HepG2 (cell line): Measurements from ENCODE around the gene SNAP29. TPM values are rescaled to one million over a fixed set of nuclear protein-coding genes. Genes with fewer than 3 reads are reported as not detected.
"Not testable (repeated sequence)": the region's sequence is repeated elsewhere in the genome, so short reads cannot be mapped to it uniquely, and the experiment has no call there.

Source experiments
- ATAC-seq: fragments of 200-7000 bp; cut with Tn5 transposase; 3 replicates; pipeline ENCODE4 v1.9.1; 2020; ENCODE audit warnings: mild to moderate bottlenecking, moderate library complexity
- BruUV-seq: library from RNA; stranded (reverse); fragments of 400-500 nt; replicated peaks from 2 replicates; lab custom pipeline; 2021; lab: Mats Ljungman, UMichigan
- CTCF ChIA-PET: fragments of 300-600 bp; formaldehyde crosslinking; extraction: SDS; loops from one replicate; lab custom pipeline; 2021; ENCODE audit warnings: low total read pairs, inconsistent platforms, low intra/inter-chr PET ratio; lab: Yijun Ruan, JAX
- POLR2A ChIA-PET: fragments of 350-600 bp; sonication (Branson Sonifier 250); formaldehyde crosslinking; loops from one replicate; lab custom pipeline; 2020; ENCODE audit warnings: antibody characterized with exemption, inconsistent platforms; lab: Yijun Ruan, JAX
- DNase-seq: peaks from one replicate; pipeline ENCODE4 v3.0.0-alpha.2; 2015; ENCODE audit warnings: low spot score
- FAIRE-seq: peaks from 3 replicates; lab custom pipeline; 2011; peaks lifted over from hg19 to GRCh38; lab: Jason Lieb, UNC
- H2AFZ ChIP-seq: one replicate; pipeline ENCODE4 v1.6.1; 2011; ENCODE audit warnings: low read length, inconsistent platforms
- H3K27ac ChIP-seq: fragments of 300-600 bp; 3 replicates; pipeline ENCODE4 v1.8.0; 2011; ENCODE audit warnings: mixed run types, mild to moderate bottlenecking, mixed read lengths, low read length, inconsistent platforms; ENCODE audit not compliant: insufficient read depth; ENCODE audit errors: extremely low read length
- H3K27me3 ChIP-seq, 2 experiments: fragments of 200-600 bp in 1 of 2; 2 replicates in 1 of 2; 3 replicates in 1 of 2; pipeline versions ENCODE4 v1.6.0 to v1.8.0; 2011; ENCODE audit warnings: low read length in 2 of 2, mild to moderate bottlenecking in 2 of 2, moderate library complexity in 2 of 2, inconsistent platforms in 1 of 2; ENCODE audit not compliant: insufficient read depth in 2 of 2, control insufficient read depth in 1 of 2
- H3K36me3 ChIP-seq, 2 experiments: fragments of 200-600 bp in 1 of 2; replicated peaks in 1 of 2; 2 replicates in 1 of 2; 3 replicates in 1 of 2; pipeline versions ENCODE4 v1.5.1 to v1.8.0; 2011; ENCODE audit warnings: low read length in 2 of 2, inconsistent platforms in 1 of 2; ENCODE audit not compliant: insufficient read depth in 2 of 2, control insufficient read depth in 1 of 2
- H3K4me1 ChIP-seq: 2 replicates; pipeline ENCODE4 v1.5.1; 2012; ENCODE audit warnings: low read length, inconsistent platforms; ENCODE audit not compliant: insufficient read depth
- H3K4me2 ChIP-seq: 2 replicates; pipeline ENCODE4 v1.6.0; 2011; ENCODE audit warnings: low read depth, low read length, inconsistent platforms
- H3K4me3 ChIP-seq, 3 experiments: fragments of 200-600 bp in 1 of 3; sonication (generic), shearing (Covaris generic) in 1 of 3; replicated peaks in 1 of 3; 2 replicates each; pipeline ENCODE4 v1.5.1; 2011 to 2016; ENCODE audit warnings: low read length in 3 of 3, inconsistent platforms in 2 of 3, low read depth in 2 of 3, mild to moderate bottlenecking in 2 of 3, control low read depth in 1 of 3, mixed read lengths in 1 of 3; ENCODE audit not compliant: insufficient read depth in 1 of 3
- H3K79me2 ChIP-seq: one replicate; pipeline ENCODE4 v1.6.1; 2011; ENCODE audit warnings: low read length, inconsistent platforms; ENCODE audit not compliant: insufficient read depth
- H3K9ac ChIP-seq: 2 replicates; pipeline ENCODE4 v1.6.0; 2011; ENCODE audit warnings: mild to moderate bottlenecking, low read depth, low read length, inconsistent platforms; ENCODE audit not compliant: insufficient read depth
- H3K9me3 ChIP-seq: 2 replicates; pipeline ENCODE4 v1.5.1; 2012; ENCODE audit warnings: mild to moderate bottlenecking, low read length
- H4K20me1 ChIP-seq: 2 replicates; pipeline ENCODE4 v1.6.0; 2011; ENCODE audit warnings: inconsistent platforms, mild to moderate bottlenecking, low read length, moderate library complexity; ENCODE audit not compliant: insufficient read depth
- ARID2 ChIP-seq: sonication (generic); formaldehyde crosslinking; IDR thresholded peaks from 2 replicates; pipeline ENCODE4 v1.8.1; 2022; ENCODE audit warnings: mild to moderate bottlenecking, missing genetic modification reagents, borderline replicate concordance
- BCL6 ChIP-seq: IDR thresholded peaks from 2 replicates; pipeline ENCODE4 v1.6.1; 2016; ENCODE audit warnings: missing genetic modification reagents, missing compliant biosample characterization
- ESRRA ChIP-seq: sonication (generic); formaldehyde crosslinking; IDR thresholded peaks from 2 replicates; pipeline ENCODE4 v1.5.1; 2020; ENCODE audit warnings: mild to moderate bottlenecking, low read depth, missing genetic modification reagents
- FOXA3 ChIP-seq: IDR thresholded peaks from 2 replicates; pipeline ENCODE4 v1.6.1; 2016; ENCODE audit warnings: missing genetic modification reagents, missing compliant biosample characterization
- GFI1 ChIP-seq: sonication (generic); formaldehyde crosslinking; IDR thresholded peaks from 2 replicates; pipeline ENCODE4 v1.5.0; 2020; ENCODE audit warnings: missing genetic modification reagents, mild to moderate bottlenecking, borderline replicate concordance
- GTF2F1 ChIP-seq: fragments of 150-350 bp; IDR thresholded peaks from 2 replicates; pipeline ENCODE4 v1.6.1; 2014; ENCODE audit warnings: low read length
- JDP2 ChIP-seq: sonication (generic); formaldehyde crosslinking; IDR thresholded peaks from 2 replicates; pipeline ENCODE4 v1.8.1; 2022; ENCODE audit warnings: missing genetic modification reagents, borderline replicate concordance
- SMAD3 ChIP-seq: sonication (generic); formaldehyde crosslinking; IDR thresholded peaks from 2 replicates; pipeline ENCODE4 v1.4.0; 2020; ENCODE audit warnings: missing genetic modification reagents
- SOX5 ChIP-seq: IDR thresholded peaks from 2 replicates; pipeline ENCODE4 v1.6.1; 2016; ENCODE audit warnings: borderline replicate concordance
- STAG1 ChIP-seq: sonication (generic); formaldehyde crosslinking; IDR thresholded peaks from 2 replicates; pipeline ENCODE4 v1.4.0; 2020; ENCODE audit warnings: missing genetic modification reagents
- STAT5B ChIP-seq: sonication (generic); formaldehyde crosslinking; IDR thresholded peaks from 2 replicates; pipeline ENCODE4 v1.4.0; 2020; ENCODE audit warnings: missing genetic modification reagents
- TOE1 ChIP-seq: sonication (generic); formaldehyde crosslinking; IDR thresholded peaks from 2 replicates; pipeline ENCODE4 v1.4.0; 2020; ENCODE audit warnings: mild to moderate bottlenecking, missing genetic modification reagents
- ZNF749 ChIP-seq: sonication (generic); formaldehyde crosslinking; IDR thresholded peaks from 2 replicates; pipeline ENCODE4 v1.8.0; 2022; ENCODE audit warnings: mild to moderate bottlenecking, missing genetic modification reagents, moderate library complexity, borderline replicate concordance
- ZNF761 ChIP-seq: sonication (generic); formaldehyde crosslinking; conservative IDR thresholded peaks from 2 replicates; pipeline ENCODE4 v1.4.0; 2020; ENCODE audit warnings: mild to moderate bottlenecking, missing genetic modification reagents
- WGBS: methylation state at CpG from one replicate; pipeline ENCODE4 v1.1.6; 2017; ENCODE audit warnings: low lambda C conversion rate; 5-methylcytosine and 5-hydroxymethylcytosine counted together
- in situ Hi-C: cut with HindIII; loops from 2 replicates; pipeline ENCODE4 v1.10.0; 2017; ENCODE audit warnings: low pct_unique_long_range_greater_than_20kb; ENCODE audit not compliant: extremely low pct_ligation_motif_present
- intact Hi-C: fragments of 100-400 bp; cut with micrococcal nuclease; formaldehyde crosslinking; loops from one replicate; pipeline ENCODE4 v1.10.0; 2022; ENCODE audit not compliant: unreplicated experiment
- polyA plus RNA-seq, 8 experiments: library from polyadenylated mRNA; depleted of rRNA in 3 of 8; stranded (reverse) in 7 of 8; unstranded in 1 of 8; fragments of >200 nt; fragmentation: Illumina TruSeq in 4 of 8; extraction: Trizol in 4 of 8; gene quantifications; 2 replicates each; pipeline versions ENCODE4 v1.2.1 to v1.2.3, GENCODE V29; 2011 to 2016; ENCODE audit warnings: low read depth in 4 of 8, missing spikeins in 1 of 8, mixed read lengths in 1 of 8; ENCODE audit not compliant: insufficient read depth in 1 of 8
- total RNA-seq, 5 experiments: library from RNA; depleted of rRNA; stranded (reverse); fragments of >200 nt; fragmentation: Illumina TruSeq; extraction: Trizol; gene quantifications; 2 replicates each; pipeline ENCODE4 v1.2.3, GENCODE V29; 2016; ENCODE audit warnings: low read depth in 1 of 5

Gene SNAP29
- total and polyA plus RNA-seq, 2 of the 13 experiments (the other 11 are each of a cell fraction or from before 2014, with no cell fraction given), result 12.3 to 30.7 TPM

DNA sequence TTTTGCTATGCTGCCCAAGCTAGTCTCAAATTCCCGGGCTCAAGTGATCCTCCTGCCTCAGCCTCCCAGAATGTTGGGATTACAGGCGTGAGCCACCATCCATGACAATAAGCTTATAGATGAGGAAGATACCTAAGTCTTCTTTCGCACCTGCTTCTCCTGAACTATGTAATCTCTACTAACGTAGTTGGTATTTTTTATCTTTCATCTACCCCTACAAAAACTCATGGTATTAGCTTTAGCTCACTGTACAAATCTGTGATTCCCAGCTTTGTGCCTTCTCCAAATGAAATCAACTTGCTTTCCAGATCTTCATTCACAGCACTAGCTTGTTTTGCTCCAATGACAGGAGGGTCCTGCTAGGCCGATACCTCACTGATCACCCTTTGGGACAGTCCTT is 36.6 kb upstream of the SNAP29 start:
- H3K36me3 ChIP-seq, result peaks cover 4 to 39% of the 10 kb centered on the region in 2 experiments
- no peaks in the 10 kb centered on the region for H3K79me2 ChIP-seq
- H2AFZ ChIP-seq, result no peak overlapping the region
- in situ Hi-C loops (no loop called here), intact Hi-C loops (no loop called here)
- ChIA-PET POLR2A (no interaction called here), CTCF (no interaction called here)
- no peaks in the 10 kb centered on the region for H4K20me1 ChIP-seq
- H3K9ac ChIP-seq, result no peak overlapping the region
- TF ChIP-seq STAG1 (CRISPR knock-in tag), result no peak
- no peak for TF ChIP-seq ZNF749
- TF ChIP-seq ARID2 (CRISPR knock-in tag), result no peak
- no peak for TF ChIP-seq FOXA3 (CRISPR knock-in tag)
- TF ChIP-seq JDP2 (CRISPR knock-in tag), result no peak
- no peak for TF ChIP-seq ZNF761 (CRISPR knock-in tag)
- no peak for TF ChIP-seq ESRRA (CRISPR knock-in tag)
- TF ChIP-seq GFI1 (CRISPR knock-in tag), result no peak
- TF ChIP-seq STAT5B (CRISPR knock-in tag), result no peak
- no peak for TF ChIP-seq SMAD3 (CRISPR knock-in tag)
- no peak for ATAC-seq
- peaks cover 21% of the 10 kb centered on the region for H3K4me1 ChIP-seq
- FAIRE-seq, result no peak
- BruUV-seq, result no TSS peak
- no peaks in the 10 kb centered on the region for H3K27me3 ChIP-seq
- H3K9me3 ChIP-seq, result no peaks in the 10 kb centered on the region
- 96% methylated on average over 5 of the region's 5 CpGs for WGBS
- H3K4me3 ChIP-seq, result no peak overlapping the region
- no peak overlapping the region for H3K4me2 ChIP-seq
- H3K27ac ChIP-seq, result no peak overlapping the region
- no peak for DNase-seq

DNA sequence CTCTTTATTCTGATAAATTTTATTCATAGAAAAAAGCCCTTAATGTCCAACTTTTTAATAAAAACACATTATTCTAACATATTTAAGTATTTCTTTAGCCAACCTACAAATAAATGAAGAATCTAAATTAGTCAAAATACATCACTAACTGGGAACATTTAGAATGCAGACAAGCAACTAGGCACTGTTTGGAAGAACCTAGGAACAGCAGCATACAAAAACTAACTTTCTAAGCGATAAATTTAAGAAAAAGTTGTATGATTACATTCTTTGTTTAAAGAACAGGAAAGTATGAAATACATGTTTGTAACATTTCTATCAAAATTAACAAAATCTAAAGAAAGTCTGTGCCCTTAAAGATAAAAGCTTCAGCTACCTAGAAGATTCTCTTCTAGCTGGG is 35.5 kb upstream of the SNAP29 start:
- FAIRE-seq, result no peak
- CTCF ChIA-PET, result no interaction called here
- DNase-seq, result no peak
- no peaks in the 10 kb centered on the region for H4K20me1 ChIP-seq
- TF ChIP-seq BCL6 (CRISPR knock-in tag) (no peak), SMAD3 (CRISPR knock-in tag) (no peak), SOX5 (CRISPR knock-in tag) (no peak), TOE1 (CRISPR knock-in tag) (no peak), GTF2F1 (no peak)
- TF ChIP-seq, all 625 proteins: peak for 0
- no peak for ATAC-seq
- 98% methylated on average over 1 of the region's 1 CpG for WGBS
- H3K4me2 ChIP-seq, result no peak overlapping the region
- POLR2A ChIA-PET, result no interaction called here
- intact Hi-C loops, result no loop called here
- H3K79me2 ChIP-seq, result no peaks in the 10 kb centered on the region
- no peak overlapping the region for H2AFZ ChIP-seq
- in situ Hi-C loops, result no loop called here
- H3K4me1 ChIP-seq, result peaks cover 31% of the 10 kb centered on the region
- H3K27ac ChIP-seq, result no peak overlapping the region
- H3K9me3 ChIP-seq, result no peaks in the 10 kb centered on the region
- no peak overlapping the region for H3K4me3 ChIP-seq
- H3K36me3 ChIP-seq, result peaks cover 2 to 36% of the 10 kb centered on the region in 2 experiments
- no peaks in the 10 kb centered on the region for H3K27me3 ChIP-seq
- H3K9ac ChIP-seq, result no peak overlapping the region
- no TSS peak for BruUV-seq

DNA sequence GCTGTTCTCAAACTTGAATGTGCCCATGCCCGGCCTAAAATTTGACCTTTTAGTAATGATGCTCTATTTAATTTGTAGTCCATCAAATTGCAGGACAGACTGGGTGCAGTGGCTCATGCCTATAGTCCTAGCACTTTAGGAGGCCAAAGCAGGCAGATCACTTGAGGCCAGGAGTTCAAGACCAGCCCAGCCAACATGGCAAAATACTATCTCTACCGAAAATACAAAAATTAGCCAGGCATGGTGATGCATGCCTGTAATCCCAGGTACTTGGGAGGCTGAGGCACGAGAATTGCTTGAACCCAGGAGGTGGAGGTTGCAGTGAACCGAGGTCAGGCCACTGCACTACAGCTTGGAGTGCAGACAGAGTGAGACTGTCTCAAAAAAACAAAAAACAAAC is 33.6 kb upstream of the SNAP29 start:
- POLR2A ChIA-PET, BruUV-seq: not testable (repeated sequence)

More for the DNA sequence above, 33.6 kb upstream of the SNAP29 start:
- H3K9ac ChIP-seq, H3K27ac ChIP-seq, H3K4me3 ChIP-seq, H3K79me2 ChIP-seq, DNase-seq, FAIRE-seq, CTCF ChIA-PET, H3K9me3 ChIP-seq, in situ Hi-C loops, H3K27me3 ChIP-seq, intact Hi-C loops, H2AFZ ChIP-seq, ATAC-seq, H3K4me2 ChIP-seq, H4K20me1 ChIP-seq: not testable (repeated sequence)
- Histone ChIP-seq H3K36me3 (peaks cover 2 to 22% of the 10 kb centered on the region in 2 experiments), H3K4me1 (peaks cover 33% of the 10 kb centered on the region)
- 98% methylated on average over 4 of the region's 4 CpGs for WGBS
